GM12878 (cell line): ENCODE data around the gene FARS2. TPM values are rescaled to one million over a fixed set of nuclear protein-coding genes. Genes with fewer than 3 reads are reported as not detected.

Experiments used
- ATAC-seq: fragments of 200-7000 bp; cut with Tn5 transposase; 3 replicates; pipeline ENCODE4 v1.9.1; 2020; ENCODE audit warnings: mild to moderate bottlenecking, moderate library complexity
- BruUV-seq: library from RNA; stranded (reverse); fragments of 400-500 nt; replicated peaks from 2 replicates; lab custom pipeline; 2021; lab: Mats Ljungman, UMichigan
- CTCF ChIA-PET: fragments of 300-600 bp; sonication (Branson Sonifier 250); formaldehyde crosslinking; extraction: SDS; loops from one replicate; lab custom pipeline; 2021; ENCODE audit warnings: inconsistent platforms; lab: Yijun Ruan, JAX
- POLR2A ChIA-PET: fragments of 350-600 bp; formaldehyde crosslinking; extraction: SDS; loops from one replicate; lab custom pipeline; 2021; ENCODE audit warnings: inconsistent platforms; lab: Charles Lee
- RAD21 ChIA-PET: fragments of 300-600 bp; sonication (Branson Sonifier 250); formaldehyde crosslinking; loops from one replicate; lab custom pipeline; 2023; ENCODE audit warnings: antibody characterized with exemption; ENCODE audit not compliant: unreplicated experiment; lab: Charles Lee
- SMC1A ChIA-PET: fragments of 300-600 bp; sonication (Branson Sonifier 250); formaldehyde crosslinking; loops from one replicate; lab custom pipeline; 2023; ENCODE audit not compliant: unreplicated experiment, uncharacterized antibody; lab: Charles Lee
- DNase-seq: peaks from one replicate; pipeline ENCODE4 v3.0.0-alpha.2; 2011; ENCODE audit warnings: low read depth, low spot score
- FAIRE-seq: peaks from 3 replicates; lab custom pipeline; 2011; peaks lifted over from hg19 to GRCh38; lab: Jason Lieb, UNC
- H2AFZ ChIP-seq: 2 replicates; pipeline ENCODE4 v1.6.0; 2011; ENCODE audit warnings: low read depth, low read length, control low read depth; ENCODE audit not compliant: control insufficient read depth
- H3K27ac ChIP-seq: 2 replicates; pipeline ENCODE4 v1.5.1; 2011; ENCODE audit warnings: control low read depth; ENCODE audit not compliant: control insufficient read depth, insufficient read depth
- H3K27me3 ChIP-seq, 2 experiments: replicated peaks in 1 of 2; 2 replicates each; pipeline versions ENCODE4 v1.6.0 to v1.6.1; 2011; ENCODE audit warnings: low read length in 1 of 2; ENCODE audit not compliant: control insufficient read depth in 2 of 2, insufficient read depth in 2 of 2
- H3K36me3 ChIP-seq, 2 experiments: 2 replicates each; pipeline ENCODE4 v1.5.1; 2011; ENCODE audit warnings: low read length in 1 of 2; ENCODE audit not compliant: control insufficient read depth in 2 of 2, insufficient read depth in 2 of 2
- H3K4me1 ChIP-seq: 2 replicates; pipeline ENCODE4 v1.6.1; 2011; ENCODE audit warnings: mild to moderate bottlenecking, low read length, moderate library complexity, mixed read lengths; ENCODE audit not compliant: control insufficient read depth, insufficient read depth
- H3K4me2 ChIP-seq: 2 replicates; pipeline ENCODE4 v1.6.0; 2011; ENCODE audit warnings: control low read depth; ENCODE audit not compliant: control insufficient read depth, insufficient read depth
- H3K4me3 ChIP-seq: fragments of 200-600 bp; sonication (generic); 2 replicates; pipeline ENCODE4 v1.5.1; 2016
- H3K79me2 ChIP-seq: 2 replicates; pipeline ENCODE4 v1.6.0; 2011; ENCODE audit warnings: low read length; ENCODE audit not compliant: control insufficient read depth, insufficient read depth
- H3K9ac ChIP-seq: 2 replicates; pipeline ENCODE4 v1.8.0; 2011; ENCODE audit warnings: low read length, control low read depth, mixed read lengths; ENCODE audit not compliant: control insufficient read depth, insufficient read depth
- H3K9me3 ChIP-seq: replicated peaks from 3 replicates; pipeline ENCODE4 v1.5.1; 2011; ENCODE audit warnings: mild to moderate bottlenecking, low read length; ENCODE audit not compliant: control insufficient read depth, insufficient read depth
- H4K20me1 ChIP-seq: 2 replicates; pipeline ENCODE4 v1.6.0; 2011; ENCODE audit not compliant: control insufficient read depth, insufficient read depth
- ATF3 ChIP-seq: IDR thresholded peaks from 2 replicates; pipeline ENCODE4 v1.6.1; 2011; ENCODE audit warnings: low read depth, mild to moderate bottlenecking, low read length, moderate library complexity, borderline replicate concordance; ENCODE audit errors: extremely low read depth
- ATF7 ChIP-seq: fragments of 450-650 bp; IDR thresholded peaks from 2 replicates; pipeline ENCODE4 v1.6.1; 2016; ENCODE audit warnings: low read depth, mild to moderate bottlenecking
- BHLHE40 ChIP-seq, 2 experiments: fragments of 450-650 bp in 1 of 2; IDR thresholded peaks; 2 replicates each; pipeline ENCODE4 v1.6.1; 2011 to 2017; ENCODE audit warnings: low read depth in 2 of 2, borderline replicate concordance in 1 of 2, improper control_type of control experiment in 1 of 2, low read length in 1 of 2, mild to moderate bottlenecking in 1 of 2
- BRCA1 ChIP-seq: IDR thresholded peaks from 2 replicates; pipeline ENCODE4 v1.6.1; 2011; ENCODE audit warnings: low read depth, low read length, improper control_type of control experiment
- CREM ChIP-seq: IDR thresholded peaks from 2 replicates; pipeline ENCODE4 v1.6.1; 2014; ENCODE audit warnings: antibody characterized with exemption, low read depth
- CUX1 ChIP-seq: IDR thresholded peaks from 2 replicates; pipeline ENCODE4 v1.6.1; 2012; ENCODE audit warnings: improper control_type of control experiment, low read depth, low read length; ENCODE audit not compliant: insufficient replicate concordance
- E2F8 ChIP-seq: fragments of 450-650 bp; IDR thresholded peaks from 2 replicates; pipeline ENCODE4 v1.6.1; 2018; ENCODE audit warnings: mild to moderate bottlenecking, low read depth, moderate library complexity; ENCODE audit not compliant: partially characterized antibody
- ESRRA ChIP-seq: IDR thresholded peaks from 2 replicates; pipeline ENCODE4 v1.6.1; 2012; ENCODE audit warnings: mild to moderate bottlenecking, low read length, improper control_type of control experiment
- MEF2B ChIP-seq: fragments of 450-650 bp; IDR thresholded peaks from 2 replicates; pipeline ENCODE4 v1.6.1; 2018; ENCODE audit warnings: mild to moderate bottlenecking, moderate library complexity; ENCODE audit not compliant: partially characterized antibody, poor library complexity, severe bottlenecking
- NFXL1 ChIP-seq: fragments of 450-650 bp; IDR thresholded peaks from 2 replicates; pipeline ENCODE4 v1.6.1; 2017; ENCODE audit warnings: antibody characterized with exemption, mild to moderate bottlenecking, borderline replicate concordance
- RELB ChIP-seq: fragments of 450-650 bp; IDR thresholded peaks from 2 replicates; pipeline ENCODE4 v1.6.1; 2017; ENCODE audit warnings: low read depth, mild to moderate bottlenecking, moderate library complexity
- SPI1 ChIP-seq: IDR thresholded peaks from 2 replicates; pipeline ENCODE4 v1.6.1; 2011; ENCODE audit warnings: low read depth, mild to moderate bottlenecking, low read length, moderate library complexity, borderline replicate concordance; ENCODE audit not compliant: insufficient read depth
- SRF ChIP-seq, 2 experiments: IDR thresholded peaks; 2 replicates each; pipeline ENCODE4 v1.6.1; 2011; ENCODE audit warnings: low read depth in 2 of 2, low read length in 2 of 2, mild to moderate bottlenecking in 1 of 2, moderate library complexity in 1 of 2
- WGBS: methylation state at CpG from one replicate; pipeline ENCODE4 v1.1.6; 2016; ENCODE audit warnings: low lambda C conversion rate; ENCODE audit not compliant: insufficient replicate concordance, insufficient coverage; ENCODE audit errors: missing lambda C conversion rate; 5-methylcytosine and 5-hydroxymethylcytosine counted together
- in situ Hi-C: fragments of 300-500 bp; cut with MboI; formaldehyde crosslinking; loops from 9 replicates; pipeline ENCODE4 v1.14.3; 2018; ENCODE audit warnings: mixed read lengths
- intact Hi-C: fragments of 100-400 bp; cut with micrococcal nuclease; formaldehyde crosslinking; loops from one replicate; pipeline ENCODE4 v1.14.2; 2022; ENCODE audit not compliant: unreplicated experiment
- polyA plus RNA-seq, 11 experiments: library from polyadenylated mRNA; depleted of rRNA in 4 of 11; unstranded in 6 of 11; stranded (reverse) in 5 of 11; fragments of >200 nt; fragmentation: Nextera tagmentation in 4 of 11; fragmentation: Illumina TruSeq in 1 of 11; extraction: Ambion mirVana in 4 of 11; extraction: Trizol in 1 of 11; gene quantifications; 1 replicate in 1 of 11; 2 replicates in 10 of 11; pipeline versions ENCODE4 v1.2.1 to v1.2.3, GENCODE V29; 2011 to 2016; ENCODE audit warnings: inconsistent platforms in 2 of 11, missing spikeins in 2 of 11, low read depth in 1 of 11
- total RNA-seq, 4 experiments: library from RNA; depleted of rRNA in 3 of 4; stranded (reverse); fragments of >200 nt in 3 of 4; fragmentation: Illumina TruSeq in 1 of 4; extraction: Trizol in 1 of 4; gene quantifications; 2 replicates each; pipeline versions ENCODE4 v1.2.1 to v1.2.3, GENCODE V29; 2013 to 2021

Gene FARS2
- total and polyA plus RNA-seq, 10 of the 15 experiments (the other 5 are each of a cell fraction or from before 2014, with no cell fraction given), result 16.8 to 46.7 (median 25.6) TPM

GRCh38 chr6:5679691-5680090 is 418.4 kb downstream of the FARS2 start:
- TF ChIP-seq E2F8, result no peak
- TF ChIP-seq ATF3, result no peak
- TF ChIP-seq SRF (IDR thresholded peaks at IDR 0.05; ENCODE audit: low read depth in 2 of 2, low read length in 2 of 2), result no peak
- no peak for TF ChIP-seq CUX1
- no peak for TF ChIP-seq NFXL1
- TF ChIP-seq BRCA1, result no peak
- TF ChIP-seq CREM, result no peak
- TF ChIP-seq RELB, result no peak
- no peak for TF ChIP-seq BHLHE40 (IDR thresholded peaks at IDR 0.05; ENCODE audit: borderline replicate concordance in 1 of 2, low read depth in 2 of 2, low read length in 1 of 2)
- TF ChIP-seq ATF7, result no peak
- no peak for TF ChIP-seq MEF2B
- TF ChIP-seq ESRRA, result no peak
- TF ChIP-seq SPI1, result no peak
- Histone ChIP-seq H3K4me1 (peaks cover 6% of the 10 kb centered on the region), H3K9me3 (no peaks in the 10 kb centered on the region), H3K79me2 (no peaks in the 10 kb centered on the region), H3K4me2 (peak overlapping the region; percentile 45), H2AFZ (peak overlapping the region; percentile 57), H3K27ac (peak overlapping the region; percentile 41; the same call in 1 of the 2 replicates), H4K20me1 (no peaks in the 10 kb centered on the region), H3K9ac (0 out of 2 replicates have a peak overlapping the region, but pooled peaks have one; percentile 4), H3K27me3 (no peaks in the 10 kb centered on the region), H3K4me3 (0 out of 2 replicates have a peak overlapping the region, but pooled peaks have one; percentile 4), H3K36me3 (no peaks in the 10 kb centered on the region)
- peak; percentile 40 for ATAC-seq
- intact Hi-C loops, result no loop called here
- ChIA-PET SMC1A (interaction anchor here (1.0 to 1.6 kb wide), 3 partner anchors 44 to 66 kb away, joined by 3 to 5 read pairs (median 3); no protein-coding TSS in a partner anchor), RAD21 (no interaction called here), CTCF (interaction anchor here (0.5 to 2.5 kb wide), 4 partner anchors 8 to 208 kb away, joined by 3 to 6 read pairs (median 4); no protein-coding TSS in a partner anchor), POLR2A (interaction anchor here (0.7 kb wide), 1 partner anchor 461 kb away, joined by 6 read pairs; no protein-coding TSS in a partner anchor)
- in situ Hi-C loops, result no loop called here
- no peak for FAIRE-seq
- 21% methylated on average over 4 of the region's 4 CpGs for WGBS
- no TSS peak for BruUV-seq
- DNase-seq, result no peak
